CD4-positive, alpha-beta T cell treated with Interleukin-15 for 1 hour (primary cell): Measurements from ENCODE around the gene SNCG.
"Not testable (repeated sequence)": the region's sequence is repeated elsewhere in the genome, so short reads cannot be mapped to it uniquely, and the experiment has no call there.

Source experiments
- DNase-seq: peaks from one replicate; pipeline ENCODE4 v3.0.0-alpha.2; 2020

SNCG gene

DNA sequence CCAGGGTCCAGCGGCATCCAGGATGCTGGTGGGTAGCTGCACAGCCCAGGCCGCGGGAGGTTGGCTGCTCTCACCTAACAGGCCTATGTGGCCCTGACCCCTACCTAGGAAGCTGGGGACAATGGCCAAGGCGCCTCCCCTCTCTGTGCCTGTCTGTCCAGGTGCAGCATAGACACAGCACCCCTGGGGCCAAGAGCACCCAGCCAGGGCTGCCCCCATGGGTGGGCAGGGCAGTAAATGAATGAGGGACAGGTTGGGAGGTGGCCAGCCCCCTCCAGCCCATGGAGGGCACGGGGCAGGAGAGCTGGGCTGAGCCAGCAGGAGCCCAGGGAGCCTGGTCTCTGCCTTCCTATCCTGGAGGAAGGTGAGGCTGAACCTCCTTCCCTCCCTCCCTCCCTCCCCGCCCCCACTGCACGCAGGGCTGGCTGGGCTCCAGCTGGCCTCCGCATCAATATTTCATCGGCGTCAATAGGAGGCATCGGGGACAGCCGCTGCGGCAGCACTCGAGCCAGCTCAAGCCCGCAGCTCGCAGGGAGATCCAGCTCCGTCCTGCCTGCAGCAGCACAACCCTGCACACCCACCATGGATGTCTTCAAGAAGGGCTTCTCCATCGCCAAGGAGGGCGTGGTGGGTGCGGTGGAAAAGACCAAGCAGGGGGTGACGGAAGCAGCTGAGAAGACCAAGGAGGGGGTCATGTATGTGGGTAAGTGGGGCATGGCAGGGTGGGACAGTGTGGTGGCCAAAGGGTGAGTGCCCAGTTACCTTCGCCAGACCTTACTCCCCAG is at the start of gene SNCG:
Gene SNCG (plus strand): TSS at position 484 of the 785 bp plus-strand sequence. CDS start 99 bp downstream, at position 583.
- no peak for DNase-seq

DNA sequence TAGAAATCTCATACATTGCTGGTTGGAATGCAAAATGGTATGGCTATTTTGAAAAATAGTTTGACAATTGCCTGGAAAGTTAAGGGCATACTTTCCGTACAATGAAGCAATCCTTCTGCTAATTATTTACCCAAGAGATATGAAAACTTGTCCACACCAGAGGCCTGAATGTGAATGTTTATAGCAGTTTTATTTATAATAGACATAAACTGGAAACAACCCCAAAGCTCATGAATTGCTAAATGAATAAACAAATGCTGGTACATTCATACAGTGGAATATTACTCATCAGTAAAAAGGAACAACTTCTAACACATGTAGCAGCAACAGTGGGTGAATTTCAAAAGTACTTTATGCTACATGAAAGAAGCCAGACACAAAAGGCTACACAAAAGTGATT is 43.7 kb upstream of the SNCG start:
- no peak for DNase-seq

GRCh38 chr10:86918022-86918471 is 40.4 kb upstream of the SNCG start:
- DNase-seq, result no peak

DNA sequence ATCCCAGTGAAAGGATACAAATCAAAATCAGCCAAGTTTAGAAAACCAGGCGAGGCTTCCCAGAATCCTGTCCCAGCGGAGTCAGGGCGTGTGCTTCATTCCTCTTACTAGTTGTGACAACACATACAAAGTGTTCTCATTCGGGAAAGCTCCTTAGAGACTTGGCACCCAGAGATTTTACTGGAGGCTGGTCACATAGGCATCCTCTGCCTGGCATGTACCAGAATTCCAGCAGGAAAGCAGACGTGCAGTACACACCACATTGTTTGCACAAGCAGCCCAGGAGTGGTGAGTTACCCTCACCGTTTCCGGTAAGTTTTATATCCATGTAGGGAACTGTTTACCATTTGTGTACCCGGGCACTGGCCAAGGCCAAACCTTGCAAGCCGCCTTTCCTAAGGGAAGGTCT is 35.8 kb upstream of the SNCG start:
- no peak for DNase-seq

GRCh38 chr10:86929468-86930380 is 28.7 kb upstream of the SNCG start:
- no peak for DNase-seq

DNA sequence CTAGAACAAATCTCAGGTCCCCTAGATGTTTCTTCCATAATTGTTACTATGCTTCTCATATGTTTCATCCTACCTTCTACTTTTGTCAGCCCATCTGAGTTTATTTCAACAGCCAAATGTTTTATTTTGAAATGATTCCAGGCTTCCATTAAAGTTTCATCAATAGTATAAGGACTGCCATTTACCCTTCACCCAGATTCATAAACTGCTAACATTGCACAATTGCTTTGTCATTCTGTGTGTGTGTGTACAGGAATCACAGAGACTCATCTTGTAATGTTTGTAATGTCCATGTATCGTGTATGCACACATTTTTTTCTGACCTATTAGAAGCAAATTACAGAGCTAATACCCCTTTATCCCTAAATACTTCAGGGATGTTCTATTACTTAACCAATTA is 26.5 kb upstream of the SNCG start:
- no peak for DNase-seq

GRCh38 chr10:86932674-86933073 is 25.7 kb upstream of the SNCG start:
- DNase-seq, result no peak

- not testable (repeated sequence) for DNase-seq
Observed at GRCh38 chr10:86934162-86934711, 24.2 kb upstream of the SNCG start.

DNA sequence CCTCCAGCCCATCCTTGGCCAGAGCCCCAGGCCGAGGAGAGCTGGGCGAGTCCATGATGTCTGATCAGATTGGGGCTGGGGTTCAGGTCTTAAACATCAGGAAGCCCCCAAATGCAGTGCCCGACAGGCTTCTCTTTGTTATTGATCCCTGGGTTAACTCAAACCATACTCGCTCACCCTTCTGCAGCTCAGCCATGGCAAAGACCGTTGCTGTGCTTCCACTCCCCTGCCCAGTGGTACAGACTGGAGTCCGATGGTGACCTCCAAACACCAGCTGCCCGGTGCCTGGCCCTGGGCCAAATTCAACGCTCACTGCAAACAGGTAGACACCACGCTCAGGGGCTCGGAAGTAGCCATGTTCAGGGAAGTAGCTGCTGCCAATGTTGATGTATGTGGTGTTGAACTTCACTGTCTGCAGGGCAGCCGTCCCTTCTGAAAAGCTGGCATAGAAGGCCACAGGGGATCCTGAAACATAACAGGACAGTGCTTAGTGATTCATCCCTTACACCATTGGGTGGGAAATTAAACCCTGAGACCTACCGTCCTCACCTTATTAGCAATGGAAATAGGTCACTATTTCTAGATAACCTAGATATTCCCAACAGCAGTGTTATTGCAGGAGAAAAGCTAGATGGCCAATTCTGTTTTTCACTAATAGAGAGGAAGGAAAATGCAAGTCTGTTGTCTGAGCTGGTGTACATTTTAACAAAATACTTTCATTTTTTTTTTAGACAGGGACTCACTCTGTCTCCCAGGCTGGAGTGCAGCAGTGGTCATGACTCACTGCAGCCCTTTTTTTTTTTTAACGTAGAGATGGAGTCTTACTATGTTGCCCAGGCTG is 21.5 kb upstream of the SNCG start:
- no peak for DNase-seq

DNA sequence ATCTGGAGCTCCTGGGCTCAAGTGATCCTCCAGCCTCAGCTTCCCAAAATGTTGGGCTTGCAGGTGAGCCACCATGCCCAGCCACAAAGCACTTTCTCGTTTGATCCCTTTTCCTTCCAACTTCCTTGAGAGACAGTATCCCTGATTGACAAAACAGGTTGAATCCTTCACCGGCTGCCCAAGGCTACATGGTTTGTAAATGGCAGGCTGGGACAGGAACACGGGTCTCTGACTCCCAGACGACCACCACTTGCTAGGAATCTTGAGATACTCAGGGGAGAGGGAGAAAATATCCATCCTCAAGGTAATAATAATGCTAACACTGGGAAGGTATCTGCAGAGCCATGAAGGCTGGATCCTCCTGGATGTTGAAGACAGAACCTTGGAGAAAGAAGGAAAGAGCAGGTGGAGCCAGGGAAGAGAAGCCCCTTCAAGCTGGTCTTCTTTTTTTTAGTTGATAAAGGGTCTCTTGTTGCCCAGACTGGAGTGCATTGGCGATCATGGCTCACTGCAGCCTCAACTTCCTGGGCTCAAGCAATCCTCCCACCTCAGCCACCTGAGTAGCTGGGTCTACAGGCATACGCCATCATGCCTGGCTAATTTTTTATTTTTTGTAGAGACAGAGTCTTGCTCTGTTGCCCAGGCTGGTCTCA is 20.8 kb upstream of the SNCG start:
- no peak for DNase-seq

DNA sequence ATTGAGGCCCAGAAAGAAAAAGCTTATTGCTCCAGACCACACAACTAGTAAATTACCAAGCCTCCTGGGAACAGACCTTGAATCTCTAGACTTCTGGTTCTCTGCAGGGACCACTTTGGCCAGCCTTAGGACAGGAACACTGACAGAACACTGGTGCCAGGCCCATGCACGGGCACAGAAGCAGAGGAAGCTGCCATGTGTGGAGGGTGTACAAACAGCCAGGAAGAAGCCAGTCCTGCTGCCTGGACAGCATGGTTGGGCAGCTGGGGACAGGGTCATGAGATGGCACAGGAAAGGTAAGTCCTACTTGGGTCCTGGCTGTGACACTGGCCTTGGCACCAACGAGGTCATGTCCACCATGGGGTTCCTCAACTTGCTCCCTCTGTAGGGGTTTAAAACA is 20.1 kb upstream of the SNCG start:
- no peak for DNase-seq

- DNase-seq, result not testable (repeated sequence)
Observed at GRCh38 chr10:86940076-86940475, 18.3 kb upstream of the SNCG start.

- DNase-seq, result no peak
Observed at GRCh38 chr10:86940677-86941076, 17.7 kb upstream of the SNCG start.

GRCh38 chr10:86941426-86941825 is 17.0 kb upstream of the SNCG start:
- DNase-seq, result no peak

- DNase-seq, result no peak
Observed at GRCh38 chr10:86941991-86942421, 16.4 kb upstream of the SNCG start.

GRCh38 chr10:86942441-86943315 is 15.7 kb upstream of the SNCG start:
- no peak for DNase-seq

- DNase-seq, result no peak
Observed at GRCh38 chr10:86943316-86944030, 14.9 kb upstream of the SNCG start.

DNA sequence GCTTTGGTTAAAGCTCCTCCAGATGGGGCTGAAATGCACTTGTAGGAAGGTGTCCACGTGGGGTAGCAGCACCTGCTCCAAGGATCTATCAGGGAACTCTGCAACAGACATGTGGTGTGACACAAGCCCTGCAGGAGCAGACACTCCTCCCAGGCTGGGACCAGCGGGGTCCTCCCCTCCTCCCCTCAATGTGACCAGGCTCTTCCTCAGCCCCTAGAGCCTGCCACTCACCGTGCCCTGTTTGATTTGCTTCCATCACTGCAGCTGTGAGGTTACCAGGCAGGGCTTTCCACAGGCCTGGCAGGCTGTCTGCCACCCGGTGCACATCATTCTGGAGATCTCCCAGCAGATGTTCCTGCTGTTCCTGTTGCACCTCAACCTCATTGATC is 14.4 kb upstream of the SNCG start:
- DNase-seq, result no peak

DNA sequence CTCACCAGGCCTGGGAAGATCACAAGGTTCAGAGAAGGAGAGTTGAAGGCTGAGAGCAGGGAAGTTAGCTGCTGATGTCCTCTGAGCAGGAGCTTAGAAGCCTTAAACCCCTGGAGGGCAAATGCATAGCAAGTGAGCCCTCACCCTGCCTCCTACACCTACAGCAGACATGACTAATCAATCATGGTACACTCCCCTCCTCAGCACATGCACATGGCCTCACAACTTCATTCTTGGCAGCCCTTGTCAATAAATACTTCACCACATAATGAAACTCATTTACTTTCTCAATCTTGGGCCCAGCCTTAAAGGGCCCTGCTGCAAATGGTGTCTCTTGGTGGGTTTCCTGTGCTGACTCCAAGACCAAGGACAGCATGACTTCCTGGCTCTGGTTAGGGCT is 13.9 kb upstream of the SNCG start:
- DNase-seq, result no peak

- no peak for DNase-seq
Observed at GRCh38 chr10:86944907-86945306, 13.5 kb upstream of the SNCG start.
